H9 (cell line): Measurements from ENCODE around the gene ZNF607. TPM values are rescaled to one million over a fixed set of nuclear protein-coding genes. Genes with fewer than 3 reads are reported as not detected.

ENCODE experiments used
- DNase-seq: peaks from one replicate; pipeline ENCODE4 v3.0.0-alpha.2; 2017
- H2AFZ ChIP-seq: one replicate; pipeline ENCODE4 v1.6.1; 2013; ENCODE audit warnings: mild to moderate bottlenecking, low read length, control low read depth, moderate library complexity
- H2AK5ac ChIP-seq: 2 replicates; pipeline ENCODE4 v1.6.1; 2013; ENCODE audit warnings: low read length, control low read depth, mixed read lengths; ENCODE audit not compliant: insufficient read length
- H2BK120ac ChIP-seq: one replicate; pipeline ENCODE4 v1.6.1; 2013; ENCODE audit warnings: low read depth, mild to moderate bottlenecking, low read length, control low read depth, inconsistent platforms; ENCODE audit not compliant: poor library complexity, severe bottlenecking
- H2BK12ac ChIP-seq: 2 replicates; pipeline ENCODE4 v1.6.1; 2013; ENCODE audit warnings: low read length, control low read depth, mixed read lengths, low read depth; ENCODE audit not compliant: insufficient read length
- H2BK15ac ChIP-seq: 2 replicates; pipeline ENCODE4 v1.6.1; 2013; ENCODE audit warnings: low read depth, low read length, control low read depth
- H2BK20ac ChIP-seq: one replicate; pipeline ENCODE4 v1.6.1; 2013; ENCODE audit warnings: low read depth, mild to moderate bottlenecking, low read length, control low read depth, inconsistent platforms; ENCODE audit not compliant: poor library complexity, severe bottlenecking
- H2BK5ac ChIP-seq: 2 replicates; pipeline ENCODE4 v1.6.1; 2013; ENCODE audit warnings: low read length, control low read depth, mixed read lengths; ENCODE audit not compliant: insufficient read length
- H3K14ac ChIP-seq: 2 replicates; pipeline ENCODE4 v1.6.1; 2013; ENCODE audit warnings: low read length, control low read depth; ENCODE audit not compliant: insufficient read depth
- H3K18ac ChIP-seq: 2 replicates; pipeline ENCODE4 v1.6.1; 2013; ENCODE audit warnings: low read depth, mild to moderate bottlenecking, mixed read lengths, low read length, control low read depth; ENCODE audit not compliant: insufficient read length
- H3K23ac ChIP-seq: 2 replicates; pipeline ENCODE4 v1.6.1; 2013; ENCODE audit warnings: low read length, control low read depth, mixed read lengths, low read depth; ENCODE audit not compliant: insufficient read length
- H3K23me2 ChIP-seq: 2 replicates; pipeline ENCODE4 v1.6.1; 2013; ENCODE audit warnings: low read depth, mild to moderate bottlenecking, mixed read lengths, low read length, control low read depth; ENCODE audit not compliant: insufficient read length, poor library complexity, severe bottlenecking
- H3K27ac ChIP-seq: 2 replicates; pipeline ENCODE4 v1.5.1; 2013; ENCODE audit warnings: low read length, control low read depth, mixed read lengths, low read depth; ENCODE audit not compliant: insufficient read length
- H3K27me3 ChIP-seq: 2 replicates; pipeline ENCODE4 v1.6.1; 2013; ENCODE audit warnings: low read length, control low read depth, inconsistent platforms; ENCODE audit not compliant: insufficient read depth
- H3K4ac ChIP-seq: 2 replicates; pipeline ENCODE4 v1.6.1; 2013; ENCODE audit warnings: low read depth, mild to moderate bottlenecking, control low read depth, inconsistent platforms, low read length, moderate library complexity
- H3K4me1 ChIP-seq: 2 replicates; pipeline ENCODE4 v1.6.1; 2013; ENCODE audit warnings: low read length, control low read depth, inconsistent platforms; ENCODE audit not compliant: insufficient read depth
- H3K4me2 ChIP-seq: 2 replicates; pipeline ENCODE4 v1.6.1; 2013; ENCODE audit warnings: low read length, control low read depth, mixed read lengths; ENCODE audit not compliant: insufficient read length, insufficient read depth
- H3K56ac ChIP-seq: 2 replicates; pipeline ENCODE4 v1.6.1; 2013; ENCODE audit warnings: low read depth, mild to moderate bottlenecking, mixed read lengths, low read length, control low read depth; ENCODE audit not compliant: insufficient read length
- H3K79me1 ChIP-seq: 2 replicates; pipeline ENCODE4 v1.6.1; 2013; ENCODE audit warnings: low read depth, mild to moderate bottlenecking, moderate library complexity, low read length, control low read depth, inconsistent platforms; ENCODE audit not compliant: insufficient read depth, poor library complexity, severe bottlenecking
- H3K79me2 ChIP-seq: 2 replicates; pipeline ENCODE4 v1.6.1; 2013; ENCODE audit warnings: low read length, control low read depth, inconsistent platforms; ENCODE audit not compliant: insufficient read depth
- H3K9ac ChIP-seq: 2 replicates; pipeline ENCODE4 v1.6.1; 2013; ENCODE audit warnings: low read length, control low read depth, mixed read lengths; ENCODE audit not compliant: insufficient read length; ENCODE audit errors: extremely low read depth
- H3K9me3 ChIP-seq: one replicate; pipeline ENCODE4 v1.6.1; 2013; ENCODE audit warnings: low read depth, low read length, inconsistent platforms; ENCODE audit not compliant: control insufficient read depth
- H3T11ph ChIP-seq: one replicate; pipeline ENCODE4 v1.6.1; 2013; ENCODE audit warnings: mild to moderate bottlenecking, low read length, control low read depth, inconsistent platforms
- H4K20me1 ChIP-seq: one replicate; pipeline ENCODE4 v1.6.1; 2013; ENCODE audit not compliant: control insufficient read depth, insufficient read length, insufficient read depth
- H4K5ac ChIP-seq: 2 replicates; pipeline ENCODE4 v1.6.1; 2013; ENCODE audit warnings: low read depth, mild to moderate bottlenecking, mixed read lengths, low read length, control low read depth; ENCODE audit not compliant: insufficient read length
- H4K8ac ChIP-seq: replicated peaks from 2 replicates; pipeline ENCODE4 v1.6.1; 2013; ENCODE audit warnings: low read length, control low read depth, mixed read lengths, low read depth; ENCODE audit not compliant: insufficient read length
- H4K91ac ChIP-seq: 2 replicates; pipeline ENCODE4 v1.6.1; 2013; ENCODE audit warnings: low read depth, mild to moderate bottlenecking, moderate library complexity, mixed read lengths, low read length, control low read depth; ENCODE audit not compliant: insufficient read length
- H3K27ac Mint-ChIP-seq, 3 experiments: 2 replicates in 2 of 3; 3 replicates in 1 of 3; pipeline ENCODE4 v1.8.0; 2020 to 2021; ENCODE audit warnings: mixed read lengths in 3 of 3, mild to moderate bottlenecking in 1 of 3, moderate library complexity in 1 of 3
- H3K27me3 Mint-ChIP-seq: 2 replicates; pipeline ENCODE4 v1.8.0; 2021; ENCODE audit warnings: low read depth, mild to moderate bottlenecking, moderate library complexity, mixed read lengths
- H3K36me3 Mint-ChIP-seq, 3 experiments: 2 replicates in 2 of 3; 3 replicates in 1 of 3; pipeline ENCODE4 v1.8.0; 2020 to 2021; ENCODE audit warnings: low read depth in 3 of 3, mixed read lengths in 3 of 3; ENCODE audit not compliant: insufficient read depth in 1 of 3
- H3K4me1 Mint-ChIP-seq, 2 experiments: 2 replicates each; pipeline ENCODE4 v1.8.0; 2020; ENCODE audit warnings: mixed read lengths in 2 of 2
- H3K4me3 Mint-ChIP-seq, 2 experiments: 2 replicates in 1 of 2; 3 replicates in 1 of 2; pipeline ENCODE4 v1.8.0; 2020 to 2021; ENCODE audit warnings: mild to moderate bottlenecking in 2 of 2, mixed read lengths in 2 of 2, moderate library complexity in 1 of 2
- H3K9me3 Mint-ChIP-seq, 2 experiments: 2 replicates in 1 of 2; 3 replicates in 1 of 2; pipeline ENCODE4 v1.8.0; 2020; ENCODE audit warnings: mild to moderate bottlenecking in 2 of 2, mixed read lengths in 2 of 2, moderate library complexity in 1 of 2
- WGBS: extraction: QIAGEN DNeasy Blood & Tissue Kit; methylation state at CpG from one replicate; pipeline ENCODE4 v1.1.7; 2013; ENCODE audit warnings: missing lambda C conversion rate, low lambda C conversion rate, mixed read lengths; ENCODE audit not compliant: insufficient read length; ENCODE audit errors: extremely low coverage; 5-methylcytosine and 5-hydroxymethylcytosine counted together
- total RNA-seq: library from RNA; stranded (reverse); gene quantifications from 2 replicates; pipeline ENCODE4 v1.2.1, GENCODE V29; 2021
- TF ChIP-seq, protein P1 (sequence below): fragments of 200-600 bp; sonication (generic); conservative IDR thresholded peaks from 3 replicates; pipeline ENCODE4 v1.8.0; 2021; ENCODE audit warnings: antibody characterized with exemption, mild to moderate bottlenecking

ZNF607 gene
- total RNA-seq, 1 experiment from 2014 or later = 27.5 TPM

GRCh38 chr19:37716140-37716539 is 3.4 kb downstream of the ZNF607 start:
- Mint-ChIP-seq H3K27ac (peak overlapping the region in 2 of 3 experiments; percentile 57 to 95; a peak in 4 of 7 replicates), H3K4me1 (peaks cover 27 to 29% of the 10 kb centered on the region in 2 experiments), H3K27me3 (no peaks in the 10 kb centered on the region; the same call in 1 of the 2 replicates), H3K36me3 (peaks cover 23 to 36% (median 30%) of the 10 kb centered on the region in 3 experiments), H3K9me3 (no peaks in the 10 kb centered on the region; a peak in 2 of 5 replicates), H3K4me3 (no peak overlapping the region)
- Histone ChIP-seq H3T11ph (no peak overlapping the region), H4K20me1 (no peaks in the 10 kb centered on the region), H3K23me2 (peaks cover 5% of the 10 kb centered on the region), H4K5ac (no peak overlapping the region), H2BK12ac (no peak overlapping the region), H4K8ac (no peak overlapping the region), H3K4me1 (peaks cover 8% of the 10 kb centered on the region; the same call in 1 of the 2 replicates), H2BK15ac (no peak overlapping the region), H3K79me2 (peaks cover 3% of the 10 kb centered on the region; the same call in 1 of the 2 replicates), H3K14ac (no peak overlapping the region), H3K79me1 (no peaks in the 10 kb centered on the region), H3K18ac (no peak overlapping the region), H3K27me3 (no peaks in the 10 kb centered on the region), H3K23ac (no peak overlapping the region), H3K9ac (no peak overlapping the region), H2BK5ac (no peak overlapping the region), H2BK20ac (no peak overlapping the region), H2BK120ac (no peak overlapping the region), H2AK5ac (no peak overlapping the region), H3K9me3 (no peaks in the 10 kb centered on the region), H3K56ac (no peak overlapping the region), H3K4ac (no peak overlapping the region), H4K91ac (no peak overlapping the region), H2AFZ (no peak overlapping the region), H3K4me2 (peak overlapping the region; percentile 11), H3K27ac (no peak overlapping the region)
- TF ChIP-seq, protein P1, sequence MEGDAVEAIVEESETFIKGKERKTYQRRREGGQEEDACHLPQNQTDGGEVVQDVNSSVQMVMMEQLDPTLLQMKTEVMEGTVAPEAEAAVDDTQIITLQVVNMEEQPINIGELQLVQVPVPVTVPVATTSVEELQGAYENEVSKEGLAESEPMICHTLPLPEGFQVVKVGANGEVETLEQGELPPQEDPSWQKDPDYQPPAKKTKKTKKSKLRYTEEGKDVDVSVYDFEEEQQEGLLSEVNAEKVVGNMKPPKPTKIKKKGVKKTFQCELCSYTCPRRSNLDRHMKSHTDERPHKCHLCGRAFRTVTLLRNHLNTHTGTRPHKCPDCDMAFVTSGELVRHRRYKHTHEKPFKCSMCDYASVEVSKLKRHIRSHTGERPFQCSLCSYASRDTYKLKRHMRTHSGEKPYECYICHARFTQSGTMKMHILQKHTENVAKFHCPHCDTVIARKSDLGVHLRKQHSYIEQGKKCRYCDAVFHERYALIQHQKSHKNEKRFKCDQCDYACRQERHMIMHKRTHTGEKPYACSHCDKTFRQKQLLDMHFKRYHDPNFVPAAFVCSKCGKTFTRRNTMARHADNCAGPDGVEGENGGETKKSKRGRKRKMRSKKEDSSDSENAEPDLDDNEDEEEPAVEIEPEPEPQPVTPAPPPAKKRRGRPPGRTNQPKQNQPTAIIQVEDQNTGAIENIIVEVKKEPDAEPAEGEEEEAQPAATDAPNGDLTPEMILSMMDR = no peak
- DNase-seq = no peak
- WGBS = no CpG with 5 or more reads among the region's 2 CpGs
